HepG2 (cell line): ENCODE data around the gene SUOX. TPM values are rescaled to one million over a fixed set of nuclear protein-coding genes. Genes with fewer than 3 reads are reported as not detected.

Source experiments
- CBX1 ChIP-seq: IDR thresholded peaks from one replicate; pipeline ENCODE4 v1.6.1; 2016; ENCODE audit warnings: antibody characterized with exemption, low read depth
- NFAT5 ChIP-seq: sonication (generic); formaldehyde crosslinking; IDR thresholded peaks from 2 replicates; pipeline ENCODE4 v1.4.0; 2020; ENCODE audit warnings: missing genetic modification reagents
- POLR2G ChIP-seq: fragments of 200-400 bp; formaldehyde crosslinking; IDR thresholded peaks from 2 replicates; pipeline ENCODE4 v1.6.1; 2018; ENCODE audit warnings: mild to moderate bottlenecking, low read depth, low read length, moderate library complexity
- ZNF296 ChIP-seq: sonication (generic); formaldehyde crosslinking; conservative IDR thresholded peaks from 2 replicates; pipeline ENCODE4 v1.5.0; 2020; ENCODE audit warnings: mild to moderate bottlenecking, missing genetic modification reagents
- ZNF484 ChIP-seq: sonication (generic); formaldehyde crosslinking; IDR thresholded peaks from 2 replicates; pipeline ENCODE4 v1.5.1; 2020; ENCODE audit warnings: mild to moderate bottlenecking, low read depth, missing genetic modification reagents, borderline replicate concordance
- ZNF770 ChIP-seq: sonication (generic); formaldehyde crosslinking; IDR thresholded peaks from 2 replicates; pipeline ENCODE4 v1.5.0; 2020; ENCODE audit warnings: mild to moderate bottlenecking, missing genetic modification reagents
- ZSCAN31 ChIP-seq: sonication (generic); formaldehyde crosslinking; IDR thresholded peaks from 2 replicates; pipeline ENCODE4 v1.5.0; 2020; ENCODE audit warnings: low read depth, mild to moderate bottlenecking, missing genetic modification reagents
- polyA plus RNA-seq, 8 experiments: library from polyadenylated mRNA; depleted of rRNA in 3 of 8; stranded (reverse) in 7 of 8; unstranded in 1 of 8; fragments of >200 nt; fragmentation: Illumina TruSeq in 4 of 8; extraction: Trizol in 4 of 8; gene quantifications; 2 replicates each; pipeline versions ENCODE4 v1.2.1 to v1.2.3, GENCODE V29; 2011 to 2016; ENCODE audit warnings: low read depth in 4 of 8, missing spikeins in 1 of 8, mixed read lengths in 1 of 8; ENCODE audit not compliant: insufficient read depth in 1 of 8
- total RNA-seq, 5 experiments: library from RNA; depleted of rRNA; stranded (reverse); fragments of >200 nt; fragmentation: Illumina TruSeq; extraction: Trizol; gene quantifications; 2 replicates each; pipeline ENCODE4 v1.2.3, GENCODE V29; 2016; ENCODE audit warnings: low read depth in 1 of 5
- TF ChIP-seq, protein P1 (sequence below): sonication (generic); formaldehyde crosslinking; IDR thresholded peaks from 2 replicates; pipeline ENCODE4 v1.5.1; 2020; ENCODE audit warnings: mild to moderate bottlenecking, missing genetic modification reagents, moderate library complexity
- TF ChIP-seq, protein P2 (sequence below): sonication (generic); formaldehyde crosslinking; IDR thresholded peaks from 2 replicates; pipeline ENCODE4 v1.5.0; 2020; ENCODE audit warnings: mild to moderate bottlenecking, missing genetic modification reagents, moderate library complexity
- TF ChIP-seq, protein P3 (sequence below): sonication (generic); formaldehyde crosslinking; IDR thresholded peaks from 2 replicates; pipeline ENCODE4 v1.4.0; 2020; ENCODE audit warnings: mild to moderate bottlenecking, missing genetic modification reagents
- TF ChIP-seq, protein P4 (sequence below): sonication (generic); formaldehyde crosslinking; IDR thresholded peaks from 2 replicates; pipeline ENCODE4 v1.8.1; 2023; ENCODE audit warnings: mild to moderate bottlenecking, missing genetic modification reagents, borderline replicate concordance

Gene SUOX
- total and polyA plus RNA-seq, 2 of the 13 experiments (the other 11 are each of a cell fraction or from before 2014, with no cell fraction given), result 23.9 to 25.9 TPM

DNA sequence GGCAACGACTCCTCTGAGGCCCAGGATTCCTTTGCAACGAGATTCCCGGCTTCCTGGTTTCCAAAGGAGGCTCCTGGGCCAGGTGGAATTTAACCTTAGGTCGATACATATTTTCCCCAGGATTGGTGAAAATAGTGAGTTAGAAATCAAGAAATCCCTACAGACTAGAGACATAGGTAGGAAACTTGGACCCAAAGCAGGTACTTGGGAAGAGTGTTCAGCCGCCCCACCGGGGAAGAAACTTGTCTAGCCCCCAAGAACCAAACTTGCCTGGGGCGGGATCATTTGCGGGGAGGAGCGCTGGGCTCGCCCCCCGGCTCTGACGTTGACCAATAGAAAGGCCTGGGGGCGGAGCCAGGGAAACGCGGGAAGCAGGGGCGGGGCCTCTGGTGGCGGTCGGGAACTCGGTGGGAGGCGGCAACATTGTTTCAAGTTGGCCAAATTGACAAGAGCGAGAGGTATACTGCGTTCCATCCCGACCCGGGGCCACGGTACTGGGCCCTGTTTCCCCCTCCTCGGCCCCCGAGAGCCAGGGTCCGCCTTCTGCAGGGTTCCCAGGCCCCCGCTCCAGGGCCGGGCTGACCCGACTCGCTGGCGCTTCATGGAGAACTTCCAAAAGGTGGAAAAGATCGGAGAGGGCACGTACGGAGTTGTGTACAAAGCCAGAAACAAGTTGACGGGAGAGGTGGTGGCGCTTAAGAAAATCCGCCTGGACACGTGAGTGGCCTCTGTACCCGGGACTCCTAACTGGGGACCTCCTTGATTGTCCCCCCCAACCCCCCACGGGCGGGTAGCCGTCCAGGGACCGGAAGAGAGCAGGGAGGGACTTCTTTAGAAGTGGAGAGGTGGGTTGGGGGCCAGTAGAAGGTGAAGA is 30.4 kb upstream of the SUOX start, which contains the start of gene CDK2 (continued):
- TF ChIP-seq, protein P1, sequence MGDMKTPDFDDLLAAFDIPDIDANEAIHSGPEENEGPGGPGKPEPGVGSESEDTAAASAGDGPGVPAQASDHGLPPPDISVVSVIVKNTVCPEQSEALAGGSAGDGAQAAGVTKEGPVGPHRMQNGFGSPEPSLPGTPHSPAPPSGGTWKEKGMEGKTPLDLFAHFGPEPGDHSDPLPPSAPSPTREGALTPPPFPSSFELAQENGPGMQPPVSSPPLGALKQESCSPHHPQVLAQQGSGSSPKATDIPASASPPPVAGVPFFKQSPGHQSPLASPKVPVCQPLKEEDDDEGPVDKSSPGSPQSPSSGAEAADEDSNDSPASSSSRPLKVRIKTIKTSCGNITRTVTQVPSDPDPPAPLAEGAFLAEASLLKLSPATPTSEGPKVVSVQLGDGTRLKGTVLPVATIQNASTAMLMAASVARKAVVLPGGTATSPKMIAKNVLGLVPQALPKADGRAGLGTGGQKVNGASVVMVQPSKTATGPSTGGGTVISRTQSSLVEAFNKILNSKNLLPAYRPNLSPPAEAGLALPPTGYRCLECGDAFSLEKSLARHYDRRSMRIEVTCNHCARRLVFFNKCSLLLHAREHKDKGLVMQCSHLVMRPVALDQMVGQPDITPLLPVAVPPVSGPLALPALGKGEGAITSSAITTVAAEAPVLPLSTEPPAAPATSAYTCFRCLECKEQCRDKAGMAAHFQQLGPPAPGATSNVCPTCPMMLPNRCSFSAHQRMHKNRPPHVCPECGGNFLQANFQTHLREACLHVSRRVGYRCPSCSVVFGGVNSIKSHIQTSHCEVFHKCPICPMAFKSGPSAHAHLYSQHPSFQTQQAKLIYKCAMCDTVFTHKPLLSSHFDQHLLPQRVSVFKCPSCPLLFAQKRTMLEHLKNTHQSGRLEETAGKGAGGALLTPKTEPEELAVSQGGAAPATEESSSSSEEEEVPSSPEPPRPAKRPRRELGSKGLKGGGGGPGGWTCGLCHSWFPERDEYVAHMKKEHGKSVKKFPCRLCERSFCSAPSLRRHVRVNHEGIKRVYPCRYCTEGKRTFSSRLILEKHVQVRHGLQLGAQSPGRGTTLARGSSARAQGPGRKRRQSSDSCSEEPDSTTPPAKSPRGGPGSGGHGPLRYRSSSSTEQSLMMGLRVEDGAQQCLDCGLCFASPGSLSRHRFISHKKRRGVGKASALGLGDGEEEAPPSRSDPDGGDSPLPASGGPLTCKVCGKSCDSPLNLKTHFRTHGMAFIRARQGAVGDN, result peak; percentile 82
- no peak for TF ChIP-seq NFAT5 (CRISPR knock-in tag)
- peak; percentile 72; the same call in 1 of the 2 replicates for TF ChIP-seq POLR2G
- no peak for TF ChIP-seq ZNF484 (CRISPR knock-in tag)
- no peak for TF ChIP-seq ZSCAN31 (CRISPR knock-in tag)
- TF ChIP-seq, protein P2, sequence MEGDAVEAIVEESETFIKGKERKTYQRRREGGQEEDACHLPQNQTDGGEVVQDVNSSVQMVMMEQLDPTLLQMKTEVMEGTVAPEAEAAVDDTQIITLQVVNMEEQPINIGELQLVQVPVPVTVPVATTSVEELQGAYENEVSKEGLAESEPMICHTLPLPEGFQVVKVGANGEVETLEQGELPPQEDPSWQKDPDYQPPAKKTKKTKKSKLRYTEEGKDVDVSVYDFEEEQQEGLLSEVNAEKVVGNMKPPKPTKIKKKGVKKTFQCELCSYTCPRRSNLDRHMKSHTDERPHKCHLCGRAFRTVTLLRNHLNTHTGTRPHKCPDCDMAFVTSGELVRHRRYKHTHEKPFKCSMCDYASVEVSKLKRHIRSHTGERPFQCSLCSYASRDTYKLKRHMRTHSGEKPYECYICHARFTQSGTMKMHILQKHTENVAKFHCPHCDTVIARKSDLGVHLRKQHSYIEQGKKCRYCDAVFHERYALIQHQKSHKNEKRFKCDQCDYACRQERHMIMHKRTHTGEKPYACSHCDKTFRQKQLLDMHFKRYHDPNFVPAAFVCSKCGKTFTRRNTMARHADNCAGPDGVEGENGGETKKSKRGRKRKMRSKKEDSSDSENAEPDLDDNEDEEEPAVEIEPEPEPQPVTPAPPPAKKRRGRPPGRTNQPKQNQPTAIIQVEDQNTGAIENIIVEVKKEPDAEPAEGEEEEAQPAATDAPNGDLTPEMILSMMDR (CRISPR knock-in tag), result no peak
- TF ChIP-seq, protein P3, sequence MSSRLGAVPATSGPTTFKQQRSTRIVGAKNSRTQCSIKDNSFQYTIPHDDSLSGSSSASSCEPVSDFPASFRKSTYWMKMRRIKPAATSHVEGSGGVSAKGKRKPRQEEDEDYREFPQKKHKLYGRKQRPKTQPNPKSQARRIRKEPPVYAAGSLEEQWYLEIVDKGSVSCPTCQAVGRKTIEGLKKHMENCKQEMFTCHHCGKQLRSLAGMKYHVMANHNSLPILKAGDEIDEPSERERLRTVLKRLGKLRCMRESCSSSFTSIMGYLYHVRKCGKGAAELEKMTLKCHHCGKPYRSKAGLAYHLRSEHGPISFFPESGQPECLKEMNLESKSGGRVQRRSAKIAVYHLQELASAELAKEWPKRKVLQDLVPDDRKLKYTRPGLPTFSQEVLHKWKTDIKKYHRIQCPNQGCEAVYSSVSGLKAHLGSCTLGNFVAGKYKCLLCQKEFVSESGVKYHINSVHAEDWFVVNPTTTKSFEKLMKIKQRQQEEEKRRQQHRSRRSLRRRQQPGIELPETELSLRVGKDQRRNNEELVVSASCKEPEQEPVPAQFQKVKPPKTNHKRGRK (CRISPR knock-in tag), result no peak
- no peak for TF ChIP-seq ZNF770 (CRISPR knock-in tag)
- TF ChIP-seq ZNF296 (CRISPR knock-in tag), result no peak
- TF ChIP-seq, protein P4, sequence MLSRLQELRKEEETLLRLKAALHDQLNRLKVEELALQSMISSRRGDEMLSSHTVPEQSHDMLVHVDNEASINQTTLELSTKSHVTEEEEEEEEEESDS (CRISPR knock-in tag), result no peak
- TF ChIP-seq CBX1, result no peak
